ENCODE measurements around the gene GALNT13.

The GALNT13 gene

GRCh38 chr2:154480521-154480920 lies 608.8 kb downstream of the GALNT13 start:
- no peak for DNase-seq (ENCODE audit: low read depth in 2 of 2)

GRCh38 chr2:154481336-154481735 lies 609.6 kb downstream of the GALNT13 start:
- DNase-seq (ENCODE audit: low read depth in 2 of 2) = no peak

GRCh38 chr2:154484338-154485099 lies 612.8 kb downstream of the GALNT13 start:
- no peak for DNase-seq (ENCODE audit: low read depth in 2 of 2)

GRCh38 chr2:154488801-154489200 lies 617.1 kb downstream of the GALNT13 start:
- DNase-seq (ENCODE audit: low read depth in 2 of 2) = no peak

- no peak for DNase-seq (ENCODE audit: low read depth in 2 of 2)
Observed at GRCh38 chr2:154489266-154489858, 617.6 kb downstream of the GALNT13 start.

GRCh38 chr2:154490530-154490929 lies 618.8 kb downstream of the GALNT13 start:
- DNase-seq (ENCODE audit: low read depth in 2 of 2) = no peak

- DNase-seq (ENCODE audit: low read depth in 2 of 2) = no peak
Observed at GRCh38 chr2:154495455-154495868, 623.7 kb downstream of the GALNT13 start.

- no peak for DNase-seq (ENCODE audit: low read depth in 2 of 2)
Observed at GRCh38 chr2:154497019-154497418, 625.3 kb downstream of the GALNT13 start.

All from stimulated activated CD8-positive, alpha-beta memory T cell treated with anti-CD3 and anti-CD28 coated beads, Interleukin-7, amount 100 ng/mL, for 1 hour (primary cell).